Endothelial cell of umbilical vein (primary cell): ENCODE measurements around the gene AKAP13. TPM values are rescaled to one million over a fixed set of nuclear protein-coding genes. Genes with fewer than 3 reads are reported as not detected.

Experiments
- BruUV-seq: library from RNA; stranded (reverse); fragments of 400-500 nt; replicated peaks from 2 replicates; lab custom pipeline; 2021; lab: Mats Ljungman, UMichigan
- CTCF ChIA-PET: fragments of 300-600, 350-600 bp; sonication (Branson Sonifier 250); formaldehyde crosslinking; loops from one replicate; lab custom pipeline; 2021; ENCODE audit warnings: antibody characterized with exemption, inconsistent platforms; lab: Charles Lee
- POLR2A ChIA-PET: fragments of 300-600, 350-600 bp; sonication (Branson Sonifier 250); formaldehyde crosslinking; loops from one replicate; lab custom pipeline; 2021; ENCODE audit warnings: antibody characterized with exemption, inconsistent platforms; lab: Charles Lee
- DNase-seq: peaks from one replicate; pipeline ENCODE4 v3.0.0-alpha.2; 2011; ENCODE audit warnings: low read depth, low spot score
- FAIRE-seq: peaks from 2 replicates; lab custom pipeline; 2011; peaks lifted over from hg19 to GRCh38; lab: Jason Lieb, UNC
- H2AFZ ChIP-seq: 2 replicates; pipeline ENCODE4 v1.6.0; 2012; ENCODE audit warnings: low read depth, low read length, control low read depth, inconsistent platforms
- H3K27ac ChIP-seq: 2 replicates; pipeline ENCODE4 v1.5.1; 2011; ENCODE audit warnings: low read depth, mild to moderate bottlenecking, control low read depth, low read length, moderate library complexity; ENCODE audit not compliant: insufficient read depth
- H3K27me3 ChIP-seq, 2 experiments: 2 replicates each; pipeline versions ENCODE4 v1.6.0 to v1.6.1; 2011; ENCODE audit warnings: low read length in 2 of 2, mixed read lengths in 1 of 2; ENCODE audit not compliant: control insufficient read depth in 2 of 2, insufficient read depth in 2 of 2
- H3K36me3 ChIP-seq, 2 experiments: 2 replicates in 1 of 2; 3 replicates in 1 of 2; pipeline ENCODE4 v1.5.1; 2011; ENCODE audit warnings: low read length in 2 of 2, mild to moderate bottlenecking in 1 of 2, moderate library complexity in 1 of 2; ENCODE audit not compliant: control insufficient read depth in 2 of 2, insufficient read depth in 2 of 2; ENCODE audit errors: extremely low read depth in 1 of 2
- H3K4me1 ChIP-seq: 3 replicates; pipeline ENCODE4 v1.5.1; 2011; ENCODE audit warnings: mild to moderate bottlenecking, low read length; ENCODE audit not compliant: control insufficient read depth, insufficient read depth; ENCODE audit errors: extremely low read depth
- H3K4me2 ChIP-seq: 2 replicates; pipeline ENCODE4 v1.6.1; 2011; ENCODE audit warnings: low read length, control low read depth, mixed read lengths; ENCODE audit not compliant: insufficient read depth
- H3K4me3 ChIP-seq, 3 experiments: fragments of 200-600 bp in 1 of 3; sonication (generic), shearing (Covaris generic) in 1 of 3; replicated peaks in 1 of 3; 2 replicates each; pipeline ENCODE4 v1.5.1; 2011 to 2016; ENCODE audit warnings: control low read depth in 3 of 3, low read length in 3 of 3, mild to moderate bottlenecking in 2 of 3, inconsistent platforms in 1 of 3, low read depth in 1 of 3, moderate library complexity in 1 of 3; ENCODE audit not compliant: insufficient read depth in 1 of 3
- H3K79me2 ChIP-seq: 2 replicates; pipeline ENCODE4 v1.6.0; 2012; ENCODE audit warnings: low read length, inconsistent platforms; ENCODE audit not compliant: control insufficient read depth, insufficient read depth
- H3K9ac ChIP-seq: replicated peaks from 2 replicates; pipeline ENCODE3; 2011; ENCODE audit warnings: low read length, control low read depth; ENCODE audit not compliant: insufficient read depth; ENCODE audit errors: extremely low read depth
- H3K9me1 ChIP-seq: replicated peaks from 3 replicates; pipeline ENCODE4 v1.6.0; 2011; ENCODE audit warnings: mild to moderate bottlenecking, low read length; ENCODE audit not compliant: control insufficient read depth, insufficient read depth; ENCODE audit errors: extremely low read depth
- H3K9me3 ChIP-seq: replicated peaks from 2 replicates; pipeline ENCODE4 v1.5.1; 2012; ENCODE audit warnings: low read length, inconsistent platforms; ENCODE audit not compliant: control insufficient read depth, insufficient read depth
- H4K20me1 ChIP-seq: replicated peaks from 2 replicates; pipeline ENCODE3; 2011; ENCODE audit warnings: mild to moderate bottlenecking, low read length; ENCODE audit not compliant: control insufficient read depth, insufficient read depth; ENCODE audit errors: extremely low read depth
- CTCF ChIP-seq, 2 donors: IDR thresholded peaks; 1 replicate in 1 of 2; 2 replicates in 1 of 2; pipeline ENCODE4 v1.5.1; 2011; ENCODE audit warnings: low read length in 2 of 2, mild to moderate bottlenecking in 2 of 2, moderate library complexity in 2 of 2, control low read depth in 1 of 2, inconsistent platforms in 1 of 2, low read depth in 1 of 2; ENCODE audit not compliant: insufficient read depth in 1 of 2; ENCODE audit errors: extremely low read depth in 1 of 2
- EZH2 ChIP-seq: IDR thresholded peaks from 2 replicates; pipeline ENCODE4 v1.6.1; 2012; ENCODE audit warnings: borderline replicate concordance, low read depth, mild to moderate bottlenecking, moderate library complexity, low read length, inconsistent platforms; ENCODE audit not compliant: severe bottlenecking
- FOS ChIP-seq: IDR thresholded peaks from 2 replicates; pipeline ENCODE4 v1.6.1; 2011; ENCODE audit warnings: mild to moderate bottlenecking, low read length, moderate library complexity, borderline replicate concordance; ENCODE audit not compliant: insufficient read depth
- GATA2 ChIP-seq: IDR thresholded peaks from 2 replicates; pipeline ENCODE4 v1.7.0; 2011; ENCODE audit warnings: low read depth, mild to moderate bottlenecking, moderate library complexity, mixed read lengths, low read length; ENCODE audit not compliant: insufficient read length, insufficient read depth
- JUN ChIP-seq: IDR thresholded peaks from 2 replicates; pipeline ENCODE4 v1.6.1; 2011; ENCODE audit warnings: borderline replicate concordance, low read depth; ENCODE audit not compliant: insufficient read length, insufficient read depth
- MAX ChIP-seq: IDR thresholded peaks from 2 replicates; pipeline ENCODE4 v1.6.1; 2011; ENCODE audit not compliant: insufficient read depth, insufficient read length
- MYC ChIP-seq: IDR thresholded peaks from one replicate; pipeline ENCODE4 v1.6.1; 2011; ENCODE audit warnings: mild to moderate bottlenecking, low read depth, low read length
- POLR2A ChIP-seq: IDR thresholded peaks from 2 replicates; pipeline ENCODE4 v1.6.1; 2012; ENCODE audit warnings: low read depth, mild to moderate bottlenecking, control low read depth, low read length
- POLR2AphosphoS5 ChIP-seq: IDR thresholded peaks from 2 replicates; pipeline ENCODE4 v1.6.1; 2012; ENCODE audit warnings: low read depth, mild to moderate bottlenecking, control low read depth, low read length, moderate library complexity; ENCODE audit not compliant: insufficient read depth
- dilution Hi-C: fragments of 300-500 bp; cut with MboI; formaldehyde crosslinking; loops from one replicate; pipeline ENCODE4 v1.15.0; 2019; ENCODE audit warnings: low sequenced_read_pairs; ENCODE audit not compliant: extremely low pct_ligation_motif_present
- intact Hi-C: fragments of 100-400 bp; cut with micrococcal nuclease; formaldehyde crosslinking; loops from one replicate; pipeline ENCODE4 v1.10.0; 2022
- polyA plus RNA-seq, 4 experiments: library from polyadenylated mRNA; depleted of rRNA in 3 of 4; stranded (reverse) in 3 of 4; unstranded in 1 of 4; fragments of >200 nt; gene quantifications; 2 replicates each; pipeline versions ENCODE4 v1.2.1 to v1.2.3, GENCODE V29; 2011 to 2012; ENCODE audit warnings: missing spikeins in 1 of 4
- total RNA-seq: library from RNA; stranded (reverse); gene quantifications from 2 replicates; pipeline ENCODE4 v1.2.3, GENCODE V29; 2021

Gene AKAP13
- total and polyA plus RNA-seq, 2 donors (not counting 3 experiments of a cell fraction or from before 2014, with no cell fraction given) = 22.8 to 87.8 TPM

- peaks cover 29 to 31% of the 10 kb centered on the region in 2 experiments for H3K36me3 ChIP-seq
- H3K4me3 ChIP-seq = no peak overlapping the region
- H3K9ac ChIP-seq = no peak overlapping the region
- intact Hi-C loops = loop anchor here (5.0 kb wide), 1 partner anchor 107 kb away; no protein-coding TSS in a partner anchor
- no peaks in the 10 kb centered on the region for H3K27me3 ChIP-seq
- no peaks in the 10 kb centered on the region for H3K9me3 ChIP-seq
- no peak overlapping the region for H3K27ac ChIP-seq
- H3K79me2 ChIP-seq = no peaks in the 10 kb centered on the region
- H3K4me1 ChIP-seq = no peaks in the 10 kb centered on the region
- dilution Hi-C loops = no loop called here
- DNase-seq (no peak), FAIRE-seq (no peak)
- TF ChIP-seq MAX (no peak), JUN (no peak), MYC (no peak), POLR2AphosphoS5 (no peak), CTCF (IDR thresholded peaks at IDR 0.05; ENCODE audit: extremely low read depth in 1 of 2, insufficient read depth in 1 of 2, low read depth in 1 of 2, low read length in 2 of 2) (no peak), EZH2 (no peak), POLR2A (no peak), GATA2 (no peak), FOS (no peak)
- CTCF ChIA-PET = interaction anchor here (1.8 kb wide), 1 partner anchor 132 kb away, joined by 5 read pairs; no protein-coding TSS in a partner anchor
- POLR2A ChIA-PET = no interaction called here
- no peaks in the 10 kb centered on the region for H3K9me1 ChIP-seq
- H3K4me2 ChIP-seq = no peak overlapping the region
- BruUV-seq = no TSS peak
- no peaks in the 10 kb centered on the region for H4K20me1 ChIP-seq
- no peak overlapping the region for H2AFZ ChIP-seq
Observed at GRCh38 chr15:85723960-85724945, 343.9 kb downstream of the AKAP13 start.
